WTC11 (cell line): Measurements from ENCODE around the gene UBAP2. TPM values are rescaled to one million over a fixed set of nuclear protein-coding genes. Genes with fewer than 3 reads are reported as not detected.

ENCODE experiments used
- ATAC-seq: fragments of 200-7000 bp; cut with Tn5 transposase; 2 replicates; pipeline ENCODE4 v1.10.0; 2021; ENCODE audit warnings: mild to moderate bottlenecking, moderate library complexity
- CTCF ChIA-PET: fragments of 300-600 bp; sonication (Branson Sonifier 250); formaldehyde crosslinking; loops from one replicate; lab custom pipeline; 2021; ENCODE audit warnings: antibody characterized with exemption; lab: Charles Lee
- POLR2A ChIA-PET: fragments of 350-600 bp; sonication (Branson Sonifier 250); formaldehyde crosslinking; loops from one replicate; lab custom pipeline; 2021; ENCODE audit warnings: antibody characterized with exemption; lab: Charles Lee
- DNase-seq: peaks from one replicate; pipeline ENCODE4 v3.0.0; 2021; ENCODE audit warnings: low spot score
- H3K27ac Mint-ChIP-seq: 2 replicates; pipeline ENCODE4 v1.8.0; 2021; ENCODE audit warnings: mixed read lengths
- H3K27me3 Mint-ChIP-seq: 2 replicates; pipeline ENCODE4 v1.8.0; 2021; ENCODE audit warnings: low read depth, mild to moderate bottlenecking, moderate library complexity, mixed read lengths
- H3K36me3 Mint-ChIP-seq: 2 replicates; pipeline ENCODE4 v1.8.0; 2021; ENCODE audit warnings: mixed read lengths
- H3K4me1 Mint-ChIP-seq: 2 replicates; pipeline ENCODE4 v1.8.0; 2022; ENCODE audit warnings: mixed read lengths
- H3K4me3 Mint-ChIP-seq: 2 replicates; pipeline ENCODE4 v1.8.0; 2021; ENCODE audit warnings: mild to moderate bottlenecking, moderate library complexity, mixed read lengths
- H3K9me3 Mint-ChIP-seq: 2 replicates; pipeline ENCODE4 v1.8.0; 2021; ENCODE audit warnings: mixed read lengths
- CREB1 ChIP-seq: sonication (generic); formaldehyde crosslinking; IDR thresholded peaks from 2 replicates; pipeline ENCODE4 v1.8.0; 2023; ENCODE audit warnings: mild to moderate bottlenecking, missing genetic modification reagents
- ELF4 ChIP-seq: sonication (generic); formaldehyde crosslinking; IDR thresholded peaks from 2 replicates; pipeline ENCODE4 v1.8.1; 2022; ENCODE audit warnings: low read depth, mild to moderate bottlenecking, moderate library complexity, missing genetic modification reagents
- FOXJ3 ChIP-seq: sonication (generic); formaldehyde crosslinking; IDR thresholded peaks from 2 replicates; pipeline ENCODE4 v1.9.0; 2021; ENCODE audit warnings: missing genetic modification reagents, mild to moderate bottlenecking, borderline replicate concordance
- PRRX2 ChIP-seq: fragments of 250-450 bp; sonication (Bioruptor Pico); IDR thresholded peaks from 2 replicates; pipeline ENCODE4 v1.8.0; 2021; ENCODE audit warnings: mild to moderate bottlenecking
- SMAD3 ChIP-seq: sonication (generic); formaldehyde crosslinking; IDR thresholded peaks from 2 replicates; pipeline ENCODE4 v1.8.0; 2022; ENCODE audit warnings: missing genetic modification reagents, mild to moderate bottlenecking, borderline replicate concordance
- TP53 ChIP-seq: sonication (generic); formaldehyde crosslinking; IDR thresholded peaks from 2 replicates; pipeline ENCODE4 v1.8.1; 2023; ENCODE audit warnings: mild to moderate bottlenecking, missing genetic modification reagents
- ZNF121 ChIP-seq: sonication (generic); formaldehyde crosslinking; IDR thresholded peaks from 2 replicates; pipeline ENCODE4 v1.8.0; 2023; ENCODE audit warnings: missing genetic modification reagents
- ZNF138 ChIP-seq: sonication (generic); formaldehyde crosslinking; conservative IDR thresholded peaks from 2 replicates; pipeline ENCODE4 v1.8.1; 2022; ENCODE audit warnings: mild to moderate bottlenecking, moderate library complexity, missing genetic modification reagents
- ZNF423 ChIP-seq: fragments of 250-450 bp; sonication (Bioruptor Pico); IDR thresholded peaks from 2 replicates; pipeline ENCODE4 v2.1.2; 2022; ENCODE audit warnings: mild to moderate bottlenecking, moderate library complexity
- total RNA-seq: library from RNA; stranded (reverse); gene quantifications from 3 replicates; pipeline ENCODE4 v1.2.3, GENCODE V29; 2021
- TF ChIP-seq, protein P1 (sequence below): fragments of 250-450 bp; sonication (Bioruptor Pico); IDR thresholded peaks from 2 replicates; pipeline ENCODE4 v1.9.0; 2021; ENCODE audit warnings: mild to moderate bottlenecking
- TF ChIP-seq, protein P2 (sequence below): sonication (generic); formaldehyde crosslinking; IDR thresholded peaks from 2 replicates; pipeline ENCODE4 v1.8.0; 2022; ENCODE audit warnings: mild to moderate bottlenecking, missing genetic modification reagents
- TF ChIP-seq, protein P3 (sequence below): sonication (generic); formaldehyde crosslinking; IDR thresholded peaks from 2 replicates; pipeline ENCODE4 v1.8.0; 2023; ENCODE audit warnings: missing genetic modification reagents, mild to moderate bottlenecking, borderline replicate concordance
- TF ChIP-seq, protein P4 (sequence below): sonication (generic); formaldehyde crosslinking; IDR thresholded peaks from 2 replicates; pipeline ENCODE4 v1.8.0; 2022; ENCODE audit warnings: mild to moderate bottlenecking, missing genetic modification reagents
- TF ChIP-seq, protein P5 (sequence below): fragments of 200-600 bp; IDR thresholded peaks from 2 replicates; pipeline ENCODE4 v1.8.0; 2022; ENCODE audit warnings: antibody characterized with exemption

Gene UBAP2
- total RNA-seq, 1 experiment from 2014 or later: 63.9 TPM

GRCh38 chr9:33880211-33881089 lies 168.2 kb downstream of the UBAP2 start:
- H3K27ac Mint-ChIP-seq: peak overlapping the region; percentile 40
- peak; percentile 72 for ATAC-seq
- peak; percentile 60 for DNase-seq
- no peak for TF ChIP-seq FOXJ3 (CRISPR knock-in tag)
- no peak for TF ChIP-seq CREB1 (CRISPR knock-in tag)
- TF ChIP-seq PRRX2: no peak
- TF ChIP-seq ZNF121 (CRISPR knock-in tag): peak; percentile 76
- TF ChIP-seq TP53 (CRISPR knock-in tag): no peak
- no peaks in the 10 kb centered on the region for H3K27me3 Mint-ChIP-seq
- H3K4me1 Mint-ChIP-seq: peaks cover 29% of the 10 kb centered on the region
- H3K9me3 Mint-ChIP-seq: no peaks in the 10 kb centered on the region
- no peaks in the 10 kb centered on the region for H3K36me3 Mint-ChIP-seq
- POLR2A ChIA-PET: no interaction called here
- CTCF ChIA-PET: interaction anchor here (0.6 to 1.2 kb wide), 4 partner anchors 45 to 523 kb away, joined by 3 to 4 read pairs (median 4); no protein-coding TSS in a partner anchor
- no peak overlapping the region for H3K4me3 Mint-ChIP-seq

DNA sequence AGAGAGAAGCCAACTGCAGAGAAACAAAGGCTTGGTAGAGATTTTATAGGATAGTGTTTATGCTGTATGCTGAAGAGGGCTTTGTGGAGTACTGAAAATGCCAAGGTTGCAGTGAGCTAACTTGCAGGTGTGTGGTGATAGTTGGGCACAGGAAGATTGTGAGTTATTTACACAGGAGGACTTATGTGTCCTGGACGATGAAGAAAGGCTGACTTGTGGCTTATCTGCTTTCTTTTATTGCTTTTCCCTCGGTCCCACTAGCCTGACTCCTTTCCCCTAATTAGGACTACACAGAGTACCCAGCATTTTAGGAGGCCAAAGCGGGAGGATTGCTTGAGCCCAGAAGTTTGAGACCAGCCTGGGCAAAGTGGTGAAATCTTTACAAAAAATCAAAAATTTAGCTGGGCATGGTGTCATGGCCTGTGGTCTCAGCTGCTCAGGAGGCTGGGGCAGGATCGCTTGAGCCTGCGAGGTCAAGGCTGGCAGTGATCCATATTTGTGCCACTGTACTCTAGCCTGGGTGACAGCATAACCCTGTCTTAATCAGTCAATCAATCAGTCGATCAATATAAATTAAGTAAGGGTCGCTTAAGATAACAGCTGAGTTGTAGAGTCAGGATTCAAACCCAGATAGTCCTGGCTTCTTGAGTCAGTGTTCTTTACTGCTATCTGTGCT lies 169.9 kb downstream of the UBAP2 start:
- no peaks in the 10 kb centered on the region for H3K9me3 Mint-ChIP-seq

More for the DNA sequence above, 169.9 kb downstream of the UBAP2 start:
- H3K27ac Mint-ChIP-seq: peak overlapping the region; percentile 53; the same call in 1 of the 2 replicates
- POLR2A ChIA-PET: no interaction called here
- DNase-seq: no peak
- peaks cover 17% of the 10 kb centered on the region for H3K4me1 Mint-ChIP-seq
- H3K27me3 Mint-ChIP-seq: no peaks in the 10 kb centered on the region
- TF ChIP-seq, protein P1, sequence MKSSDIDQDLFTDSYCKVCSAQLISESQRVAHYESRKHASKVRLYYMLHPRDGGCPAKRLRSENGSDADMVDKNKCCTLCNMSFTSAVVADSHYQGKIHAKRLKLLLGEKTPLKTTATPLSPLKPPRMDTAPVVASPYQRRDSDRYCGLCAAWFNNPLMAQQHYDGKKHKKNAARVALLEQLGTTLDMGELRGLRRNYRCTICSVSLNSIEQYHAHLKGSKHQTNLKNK (CRISPR knock-in tag): no peak
- TF ChIP-seq, protein P2, sequence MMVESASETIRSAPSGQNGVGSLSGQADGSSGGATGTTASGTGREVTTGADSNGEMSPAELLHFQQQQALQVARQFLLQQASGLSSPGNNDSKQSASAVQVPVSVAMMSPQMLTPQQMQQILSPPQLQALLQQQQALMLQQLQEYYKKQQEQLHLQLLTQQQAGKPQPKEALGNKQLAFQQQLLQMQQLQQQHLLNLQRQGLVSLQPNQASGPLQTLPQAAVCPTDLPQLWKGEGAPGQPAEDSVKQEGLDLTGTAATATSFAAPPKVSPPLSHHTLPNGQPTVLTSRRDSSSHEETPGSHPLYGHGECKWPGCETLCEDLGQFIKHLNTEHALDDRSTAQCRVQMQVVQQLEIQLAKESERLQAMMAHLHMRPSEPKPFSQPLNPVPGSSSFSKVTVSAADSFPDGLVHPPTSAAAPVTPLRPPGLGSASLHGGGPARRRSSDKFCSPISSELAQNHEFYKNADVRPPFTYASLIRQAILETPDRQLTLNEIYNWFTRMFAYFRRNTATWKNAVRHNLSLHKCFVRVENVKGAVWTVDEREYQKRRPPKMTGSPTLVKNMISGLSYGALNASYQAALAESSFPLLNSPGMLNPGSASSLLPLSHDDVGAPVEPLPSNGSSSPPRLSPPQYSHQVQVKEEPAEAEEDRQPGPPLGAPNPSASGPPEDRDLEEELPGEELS (CRISPR knock-in tag): no peak
- TF ChIP-seq ELF4: no peak
- TF ChIP-seq, protein P3, sequence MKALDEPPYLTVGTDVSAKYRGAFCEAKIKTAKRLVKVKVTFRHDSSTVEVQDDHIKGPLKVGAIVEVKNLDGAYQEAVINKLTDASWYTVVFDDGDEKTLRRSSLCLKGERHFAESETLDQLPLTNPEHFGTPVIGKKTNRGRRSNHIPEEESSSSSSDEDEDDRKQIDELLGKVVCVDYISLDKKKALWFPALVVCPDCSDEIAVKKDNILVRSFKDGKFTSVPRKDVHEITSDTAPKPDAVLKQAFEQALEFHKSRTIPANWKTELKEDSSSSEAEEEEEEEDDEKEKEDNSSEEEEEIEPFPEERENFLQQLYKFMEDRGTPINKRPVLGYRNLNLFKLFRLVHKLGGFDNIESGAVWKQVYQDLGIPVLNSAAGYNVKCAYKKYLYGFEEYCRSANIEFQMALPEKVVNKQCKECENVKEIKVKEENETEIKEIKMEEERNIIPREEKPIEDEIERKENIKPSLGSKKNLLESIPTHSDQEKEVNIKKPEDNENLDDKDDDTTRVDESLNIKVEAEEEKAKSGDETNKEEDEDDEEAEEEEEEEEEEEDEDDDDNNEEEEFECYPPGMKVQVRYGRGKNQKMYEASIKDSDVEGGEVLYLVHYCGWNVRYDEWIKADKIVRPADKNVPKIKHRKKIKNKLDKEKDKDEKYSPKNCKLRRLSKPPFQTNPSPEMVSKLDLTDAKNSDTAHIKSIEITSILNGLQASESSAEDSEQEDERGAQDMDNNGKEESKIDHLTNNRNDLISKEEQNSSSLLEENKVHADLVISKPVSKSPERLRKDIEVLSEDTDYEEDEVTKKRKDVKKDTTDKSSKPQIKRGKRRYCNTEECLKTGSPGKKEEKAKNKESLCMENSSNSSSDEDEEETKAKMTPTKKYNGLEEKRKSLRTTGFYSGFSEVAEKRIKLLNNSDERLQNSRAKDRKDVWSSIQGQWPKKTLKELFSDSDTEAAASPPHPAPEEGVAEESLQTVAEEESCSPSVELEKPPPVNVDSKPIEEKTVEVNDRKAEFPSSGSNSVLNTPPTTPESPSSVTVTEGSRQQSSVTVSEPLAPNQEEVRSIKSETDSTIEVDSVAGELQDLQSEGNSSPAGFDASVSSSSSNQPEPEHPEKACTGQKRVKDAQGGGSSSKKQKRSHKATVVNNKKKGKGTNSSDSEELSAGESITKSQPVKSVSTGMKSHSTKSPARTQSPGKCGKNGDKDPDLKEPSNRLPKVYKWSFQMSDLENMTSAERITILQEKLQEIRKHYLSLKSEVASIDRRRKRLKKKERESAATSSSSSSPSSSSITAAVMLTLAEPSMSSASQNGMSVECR (CRISPR knock-in tag): no peak
- no peak for TF ChIP-seq ZNF423 (CRISPR knock-in tag)
- TF ChIP-seq SMAD3 (CRISPR knock-in tag): no peak
- TF ChIP-seq, protein P4, sequence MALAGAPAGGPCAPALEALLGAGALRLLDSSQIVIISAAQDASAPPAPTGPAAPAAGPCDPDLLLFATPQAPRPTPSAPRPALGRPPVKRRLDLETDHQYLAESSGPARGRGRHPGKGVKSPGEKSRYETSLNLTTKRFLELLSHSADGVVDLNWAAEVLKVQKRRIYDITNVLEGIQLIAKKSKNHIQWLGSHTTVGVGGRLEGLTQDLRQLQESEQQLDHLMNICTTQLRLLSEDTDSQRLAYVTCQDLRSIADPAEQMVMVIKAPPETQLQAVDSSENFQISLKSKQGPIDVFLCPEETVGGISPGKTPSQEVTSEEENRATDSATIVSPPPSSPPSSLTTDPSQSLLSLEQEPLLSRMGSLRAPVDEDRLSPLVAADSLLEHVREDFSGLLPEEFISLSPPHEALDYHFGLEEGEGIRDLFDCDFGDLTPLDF (CRISPR knock-in tag): no peak
- TF ChIP-seq, protein P5, sequence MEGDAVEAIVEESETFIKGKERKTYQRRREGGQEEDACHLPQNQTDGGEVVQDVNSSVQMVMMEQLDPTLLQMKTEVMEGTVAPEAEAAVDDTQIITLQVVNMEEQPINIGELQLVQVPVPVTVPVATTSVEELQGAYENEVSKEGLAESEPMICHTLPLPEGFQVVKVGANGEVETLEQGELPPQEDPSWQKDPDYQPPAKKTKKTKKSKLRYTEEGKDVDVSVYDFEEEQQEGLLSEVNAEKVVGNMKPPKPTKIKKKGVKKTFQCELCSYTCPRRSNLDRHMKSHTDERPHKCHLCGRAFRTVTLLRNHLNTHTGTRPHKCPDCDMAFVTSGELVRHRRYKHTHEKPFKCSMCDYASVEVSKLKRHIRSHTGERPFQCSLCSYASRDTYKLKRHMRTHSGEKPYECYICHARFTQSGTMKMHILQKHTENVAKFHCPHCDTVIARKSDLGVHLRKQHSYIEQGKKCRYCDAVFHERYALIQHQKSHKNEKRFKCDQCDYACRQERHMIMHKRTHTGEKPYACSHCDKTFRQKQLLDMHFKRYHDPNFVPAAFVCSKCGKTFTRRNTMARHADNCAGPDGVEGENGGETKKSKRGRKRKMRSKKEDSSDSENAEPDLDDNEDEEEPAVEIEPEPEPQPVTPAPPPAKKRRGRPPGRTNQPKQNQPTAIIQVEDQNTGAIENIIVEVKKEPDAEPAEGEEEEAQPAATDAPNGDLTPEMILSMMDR: no peak
- no peak for TF ChIP-seq ZNF138 (CRISPR knock-in tag)
- TF ChIP-seq, all 79 proteins: peak for 0
- H3K36me3 Mint-ChIP-seq: no peaks in the 10 kb centered on the region
- no peak for ATAC-seq
- CTCF ChIA-PET: interaction anchor here (1.0 kb wide), 1 partner anchor 141 kb away, joined by 3 read pairs; no protein-coding TSS in a partner anchor
- H3K4me3 Mint-ChIP-seq: no peak overlapping the region
